Gastrocnemius medialis (tissue), 4 donors: Measurements from ENCODE around the gene MEGF9. TPM values are rescaled to one million over a fixed set of nuclear protein-coding genes. Genes with fewer than 3 reads are reported as not detected.

Experiments used
- ATAC-seq, 2 donors: fragments of 150-250 bp; one replicate each; pipeline ENCODE4 v1.9.1; 2016
- DNase-seq, 2 donors: peaks; one replicate each; pipeline ENCODE4 v3.0.0-alpha.2; 2019
- H3K27ac ChIP-seq, 4 donors: fragments of 200-600 bp; sonication (generic); 1 replicate in 1 of 4; 2 replicates in 3 of 4; pipeline ENCODE4 v1.5.1; 2016 to 2018; ENCODE audit warnings: mild to moderate bottlenecking in 2 of 4, moderate library complexity in 1 of 4
- H3K27me3 ChIP-seq, 3 donors: fragments of 200-600 bp; sonication (generic) in 2 of 3; 1 replicate in 1 of 3; 2 replicates in 2 of 3; pipeline versions ENCODE4 v1.5.1 to v1.6.0; 2016 to 2019; ENCODE audit warnings: mild to moderate bottlenecking in 1 of 3, moderate library complexity in 1 of 3
- H3K36me3 ChIP-seq, 2 donors: fragments of 200-600 bp; sonication (generic) in 1 of 2; one replicate each; pipeline ENCODE4 v1.5.1; 2017 to 2018
- H3K4me1 ChIP-seq, 2 donors: fragments of 200-600 bp; sonication (generic) in 1 of 2; one replicate each; pipeline ENCODE4 v1.5.1; 2016 to 2017; ENCODE audit warnings: mild to moderate bottlenecking in 2 of 2
- H3K4me3 ChIP-seq, 4 donors: fragments of 200-600 bp; sonication (generic) in 3 of 4; 1 replicate in 1 of 4; 2 replicates in 3 of 4; pipeline ENCODE4 v1.5.1; 2016 to 2019; ENCODE audit warnings: mild to moderate bottlenecking in 2 of 4
- H3K9me3 ChIP-seq, 3 donors: fragments of 200-600 bp; sonication (generic) in 2 of 3; 1 replicate in 1 of 3; 2 replicates in 2 of 3; pipeline ENCODE4 v1.5.1; 2016 to 2019
- CTCF ChIP-seq, 5 experiments: fragments of 450-650 bp in 3 of 5; fragments of 200-600 bp in 2 of 5; sonication (generic) in 2 of 5; IDR thresholded peaks in 4 of 5; conservative IDR thresholded peaks in 1 of 5; 1 replicate in 4 of 5; 2 replicates in 1 of 5; pipeline ENCODE4 v1.5.1; 2016 to 2019; ENCODE audit warnings: antibody characterized with exemption in 5 of 5, mild to moderate bottlenecking in 3 of 5, moderate library complexity in 3 of 5
- POLR2A ChIP-seq, 2 donors: fragments of 450-650 bp; IDR thresholded peaks; one replicate each; pipeline ENCODE4 v1.6.1; 2017; ENCODE audit warnings: antibody characterized with exemption in 2 of 2, mild to moderate bottlenecking in 2 of 2, moderate library complexity in 2 of 2
- in situ Hi-C, 4 donors: fragments of 200-750 bp; cut with MboI; loops; one replicate each; pipeline versions ENCODE4 v1.15.0 to v1.8.0; 2017; ENCODE audit warnings: low sequenced_read_pairs in 4 of 4
- intact Hi-C: fragments of 100-400 bp; cut with DNase I; formaldehyde crosslinking; loops from one replicate; pipeline ENCODE4 v1.15.1; 2023; ENCODE audit warnings: low total_unique reads
- total RNA-seq, 4 donors: library from RNA; depleted of rRNA; stranded (reverse); fragments of >200 nt; gene quantifications; one replicate each; pipeline versions ENCODE4 v1.1.0 to v1.2.3, GENCODE V29; 2016

MEGF9 gene
- total RNA-seq, 4 donors from 2014 or later = 6.3 to 15.3 (median 13.5) TPM

GRCh38 chr9:120562861-120563443 lies 151.3 kb downstream of the MEGF9 start:
- Histone ChIP-seq H3K4me3 (no peak overlapping the region), H3K9me3 (no peaks in the 10 kb centered on the region), H3K27ac (peak overlapping the region in 1 of 4 donors; percentile 29), H3K4me1 (peaks cover 6 to 10% of the 10 kb centered on the region in 2 donors), H3K27me3 (no peaks in the 10 kb centered on the region), H3K36me3 (peaks cover 0 to 31% of the 10 kb centered on the region in 2 donors)
- ATAC-seq (peak in 1 of 2 donors; percentile 22), DNase-seq (peak in 1 of 2 donors; percentile 60)
- no peak for TF ChIP-seq POLR2A (IDR thresholded peaks at IDR 0.05)
- TF ChIP-seq CTCF (IDR thresholded peaks at IDR 0.05 in 4 of 5, conservative IDR thresholded peaks at IDR 0.05 in 1 of 5) = no peak
- intact Hi-C loops (no loop called here), in situ Hi-C loops (no loop called here)

- TF ChIP-seq CTCF (IDR thresholded peaks at IDR 0.05 in 4 of 5, conservative IDR thresholded peaks at IDR 0.05 in 1 of 5) = no peak
- no peak for TF ChIP-seq POLR2A (IDR thresholded peaks at IDR 0.05)
- ATAC-seq (no peak), DNase-seq (no peak)
- no peaks in the 10 kb centered on the region for H3K9me3 ChIP-seq
- H3K4me3 ChIP-seq = no peak overlapping the region
- H3K4me1 ChIP-seq = peaks cover 6 to 10% of the 10 kb centered on the region in 2 donors
- H3K36me3 ChIP-seq = peaks cover 0 to 18% of the 10 kb centered on the region in 2 donors
- in situ Hi-C loops (no loop called here), intact Hi-C loops (no loop called here)
- no peaks in the 10 kb centered on the region for H3K27me3 ChIP-seq
- H3K27ac ChIP-seq = no peak overlapping the region
Measured at GRCh38 chr9:120561709-120562108, 152.6 kb downstream of the MEGF9 start.

- peaks cover 6 to 10% of the 10 kb centered on the region in 2 donors for H3K4me1 ChIP-seq
- DNase-seq = no peak
- H3K27ac ChIP-seq = peak overlapping the region in 2 of 4 donors; percentile 74 to 85
- no peak for TF ChIP-seq POLR2A (IDR thresholded peaks at IDR 0.05)
- no peak for TF ChIP-seq CTCF (IDR thresholded peaks at IDR 0.05 in 4 of 5, conservative IDR thresholded peaks at IDR 0.05 in 1 of 5)
- in situ Hi-C loops (no loop called here), intact Hi-C loops (no loop called here)
- no peak overlapping the region for H3K4me3 ChIP-seq
- no peaks in the 10 kb centered on the region for H3K9me3 ChIP-seq
- no peaks in the 10 kb centered on the region for H3K27me3 ChIP-seq
- peaks cover 0 to under 1% of the 10 kb centered on the region in 2 donors for H3K36me3 ChIP-seq
- no peak for ATAC-seq
Measured at GRCh38 chr9:120559546-120559945, 154.7 kb downstream of the MEGF9 start.

- ATAC-seq (peak; percentile 89 to 96), DNase-seq (peak; percentile 63 to 80)
- in situ Hi-C loops = no loop called here
- Histone ChIP-seq H3K27me3 (no peaks in the 10 kb centered on the region), H3K4me1 (peaks cover 6 to 10% of the 10 kb centered on the region in 2 donors), H3K36me3 (no peaks in the 10 kb centered on the region), H3K9me3 (no peaks in the 10 kb centered on the region), H3K27ac (peak overlapping the region; percentile 70 to 85 (median 78)), H3K4me3 (no peak overlapping the region)
- TF ChIP-seq POLR2A (IDR thresholded peaks at IDR 0.05) (no peak), CTCF (IDR thresholded peaks at IDR 0.05 in 4 of 5, conservative IDR thresholded peaks at IDR 0.05 in 1 of 5) (no peak)
- intact Hi-C loops = no loop called here
Measured at GRCh38 chr9:120558454-120558853, 155.8 kb downstream of the MEGF9 start.
